Endometrial microvascular endothelial cells (primary cell): Measurements from ENCODE around the gene LCAT. TPM values are rescaled to one million over a fixed set of nuclear protein-coding genes. Genes with fewer than 3 reads are reported as not detected.
"Not testable (repeated sequence)": the region's sequence is repeated elsewhere in the genome, so short reads cannot be mapped to it uniquely, and the experiment has no call there.

Experiments used
- in situ Hi-C: cut with HindIII; loops from 2 replicates; pipeline ENCODE4 v1.10.0; 2017; ENCODE audit warnings: low sequenced_read_pairs, low pct_unique_long_range_greater_than_20kb; ENCODE audit errors: inconsistent ontology term
- total RNA-seq: library from RNA; depleted of rRNA; stranded (reverse); fragments of >200 nt; gene quantifications from one replicate; pipeline ENCODE4 v1.2.3, GENCODE V29; 2015; ENCODE audit errors: inconsistent ontology term

The LCAT gene
- total RNA-seq, 1 donor from 2014 or later = 5.1 TPM

- in situ Hi-C loops = no loop called here
Measured at GRCh38 chr16:67922221-67922620, 21.7 kb downstream of the LCAT start.

DNA sequence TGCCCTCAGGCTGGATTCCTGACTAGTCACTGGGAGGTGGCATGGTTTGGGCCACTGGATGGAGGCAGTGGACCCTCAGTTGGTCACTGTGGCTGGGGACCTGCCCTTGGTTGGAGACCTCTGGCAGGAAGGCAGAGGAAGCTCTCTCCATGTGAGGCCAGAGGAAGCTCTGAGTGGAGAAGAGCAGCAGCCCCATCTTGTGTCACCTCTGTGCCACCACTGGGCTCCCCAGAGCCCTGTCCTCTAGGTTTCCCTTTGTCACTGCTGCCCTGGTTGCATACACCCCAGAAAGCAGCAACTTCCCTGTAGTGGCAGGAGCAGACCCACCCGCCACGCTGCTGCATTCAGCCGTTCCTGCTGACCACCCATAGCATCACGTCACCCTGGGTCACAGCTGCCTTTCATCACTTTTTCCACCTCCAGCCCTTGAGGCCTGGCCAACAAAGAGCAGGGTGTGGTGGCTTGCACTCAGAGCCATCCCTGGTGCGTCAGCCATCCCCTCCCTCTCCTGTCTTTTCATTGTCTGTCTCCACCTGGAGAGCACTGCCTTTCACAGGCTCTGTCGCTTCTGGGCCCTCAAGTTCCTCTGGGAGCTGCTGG, 24.2 kb downstream of the LCAT start:
- in situ Hi-C loops = no loop called here

GRCh38 chr16:67917852-67918236, 26.1 kb downstream of the LCAT start:
- in situ Hi-C loops = no loop called here

DNA sequence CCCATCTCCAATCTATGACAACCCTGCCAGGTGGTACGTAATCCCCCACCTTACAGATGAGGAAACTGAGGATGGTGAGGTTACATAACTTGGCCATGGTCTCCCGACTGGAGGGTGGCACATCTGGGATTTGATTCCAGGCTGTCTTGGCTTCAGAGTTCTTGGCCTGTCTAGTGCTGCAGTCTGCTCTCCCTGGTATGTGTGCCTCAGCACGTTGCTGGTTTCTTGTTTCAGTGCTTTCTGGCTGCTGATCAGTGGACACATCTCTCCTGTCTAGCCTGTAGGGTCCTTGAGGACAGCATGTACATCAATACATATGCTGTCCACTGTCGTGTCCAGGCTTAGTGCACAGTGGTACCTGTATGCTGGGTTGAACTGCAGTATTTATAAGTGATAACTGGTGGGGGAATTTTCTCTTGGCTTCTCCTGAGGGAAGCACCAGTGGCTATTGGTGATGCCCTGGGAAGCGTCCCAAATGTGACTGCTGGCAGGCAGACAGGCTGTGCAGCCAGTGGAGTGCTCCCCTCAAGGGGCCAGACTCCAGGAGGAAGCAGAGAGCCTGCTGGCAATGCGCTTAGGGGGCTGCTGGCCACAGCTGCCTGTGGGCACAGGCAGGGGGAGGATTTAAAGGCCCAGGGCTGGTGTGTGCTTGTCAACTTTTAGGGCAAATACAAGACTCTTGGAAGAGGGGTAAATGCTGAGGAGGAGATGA, 26.6 kb downstream of the LCAT start:
- in situ Hi-C loops = no loop called here

- in situ Hi-C loops = no loop called here
Measured at GRCh38 chr16:67915831-67916723, 27.8 kb downstream of the LCAT start.

DNA sequence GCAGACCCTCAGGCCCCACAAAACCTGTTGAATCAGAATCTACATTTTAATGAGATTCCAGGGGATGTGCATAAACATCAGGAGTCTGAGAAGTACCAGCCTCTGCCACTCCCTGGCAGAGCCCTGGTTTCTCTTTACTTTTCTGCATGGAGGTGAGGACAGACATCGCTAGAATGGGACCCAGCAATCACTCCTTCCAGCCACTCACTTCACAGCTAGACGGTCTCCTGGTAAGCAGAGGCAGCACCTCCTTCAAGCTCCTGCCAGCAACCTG, 28.5 kb downstream of the LCAT start:
- in situ Hi-C loops = not testable (repeated sequence)

- in situ Hi-C loops = no loop called here
Measured at GRCh38 chr16:67914758-67915495, 29.0 kb downstream of the LCAT start.

DNA sequence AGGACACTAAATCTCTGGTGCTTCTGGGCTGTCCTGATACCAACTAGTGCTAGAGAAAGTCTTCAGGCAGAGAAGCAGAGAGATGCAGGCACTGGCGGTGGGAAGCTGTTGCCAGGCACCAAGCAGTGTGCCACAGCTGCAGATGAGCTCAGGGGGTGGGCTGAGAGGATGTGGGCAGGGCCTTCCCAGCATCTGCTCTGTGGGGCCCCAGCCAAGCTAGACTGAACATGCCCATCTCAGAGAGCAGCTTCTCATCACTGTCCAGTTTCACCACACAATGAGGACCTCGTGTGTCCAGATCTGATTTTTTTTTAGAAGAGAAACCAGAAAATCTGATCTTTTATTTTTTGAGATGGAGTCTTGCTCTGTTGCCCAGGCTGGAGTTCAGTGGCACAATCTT, 33.8 kb downstream of the LCAT start:
- in situ Hi-C loops = no loop called here

DNA sequence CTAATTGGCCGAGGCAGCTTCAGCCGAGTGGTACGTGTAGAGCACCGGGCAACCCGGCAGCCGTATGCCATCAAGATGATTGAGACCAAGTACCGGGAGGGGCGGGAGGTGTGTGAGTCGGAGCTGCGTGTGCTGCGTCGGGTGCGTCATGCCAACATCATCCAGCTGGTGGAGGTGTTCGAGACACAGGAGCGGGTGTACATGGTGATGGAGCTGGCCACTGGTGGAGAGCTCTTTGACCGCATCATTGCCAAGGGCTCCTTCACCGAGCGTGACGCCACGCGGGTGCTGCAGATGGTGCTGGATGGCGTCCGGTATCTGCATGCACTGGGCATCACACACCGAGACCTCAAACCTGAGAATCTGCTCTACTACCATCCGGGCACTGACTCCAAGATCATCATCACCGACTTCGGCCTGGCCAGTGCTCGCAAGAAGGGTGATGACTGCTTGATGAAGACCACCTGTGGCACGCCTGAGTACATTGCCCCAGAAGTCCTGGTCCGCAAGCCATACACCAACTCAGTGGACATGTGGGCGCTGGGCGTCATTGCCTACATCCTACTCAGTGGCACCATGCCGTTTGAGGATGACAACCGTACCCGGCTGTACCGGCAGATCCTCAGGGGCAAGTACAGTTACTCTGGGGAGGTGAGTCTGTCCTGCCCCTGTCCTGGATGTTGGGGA, 34.7 kb downstream of the LCAT start:
- in situ Hi-C loops = no loop called here

DNA sequence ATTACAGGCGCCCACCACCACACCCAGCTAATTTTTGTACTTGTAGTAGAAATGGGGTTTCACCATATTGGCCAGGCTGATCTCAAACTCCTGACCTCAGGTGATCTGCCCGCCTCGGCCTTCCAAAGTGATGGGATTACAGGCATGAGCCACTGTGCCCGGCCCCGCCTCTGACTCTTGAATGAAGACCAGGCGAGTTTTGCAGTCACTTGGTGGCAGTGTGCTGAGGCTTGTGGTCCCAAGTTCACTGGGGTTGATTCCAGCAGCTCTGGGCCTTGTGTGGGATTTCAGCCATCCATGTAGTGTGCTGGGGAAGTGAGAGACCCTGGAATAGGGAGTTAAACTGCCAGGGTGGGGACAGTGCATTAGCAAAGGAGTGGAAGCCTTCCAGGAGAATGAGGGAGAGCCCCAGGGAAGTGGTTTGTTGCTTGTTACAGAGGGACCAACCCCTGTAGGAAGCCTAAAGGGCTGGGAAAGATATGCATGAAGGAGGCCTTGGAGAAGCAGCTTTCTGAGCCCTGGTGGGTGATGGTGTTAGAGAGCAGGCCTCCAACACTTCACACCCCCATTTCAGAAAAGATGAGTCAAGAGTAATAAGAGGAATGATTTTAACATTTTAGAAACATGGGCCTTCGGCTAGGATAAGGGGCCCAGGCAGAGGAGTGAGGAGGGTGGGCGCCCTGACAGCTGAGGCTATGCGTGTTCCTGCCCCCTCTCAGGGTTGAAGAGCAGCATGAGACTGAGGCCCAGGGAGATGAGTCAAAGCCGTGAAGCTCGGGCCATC, 36.3 kb downstream of the LCAT start:
- in situ Hi-C loops = no loop called here

GRCh38 chr16:67902831-67903230, 41.1 kb downstream of the LCAT start:
- in situ Hi-C loops = no loop called here

GRCh38 chr16:67901734-67902133, 42.2 kb downstream of the LCAT start:
- in situ Hi-C loops = no loop called here

GRCh38 chr16:67897231-67897630, 46.7 kb downstream of the LCAT start:
- in situ Hi-C loops = loop anchor here (25.0 kb wide), 1 partner anchor 115 kb away; the partner anchor contains the start of genes DDX28, DPEP2NB and DUS2

DNA sequence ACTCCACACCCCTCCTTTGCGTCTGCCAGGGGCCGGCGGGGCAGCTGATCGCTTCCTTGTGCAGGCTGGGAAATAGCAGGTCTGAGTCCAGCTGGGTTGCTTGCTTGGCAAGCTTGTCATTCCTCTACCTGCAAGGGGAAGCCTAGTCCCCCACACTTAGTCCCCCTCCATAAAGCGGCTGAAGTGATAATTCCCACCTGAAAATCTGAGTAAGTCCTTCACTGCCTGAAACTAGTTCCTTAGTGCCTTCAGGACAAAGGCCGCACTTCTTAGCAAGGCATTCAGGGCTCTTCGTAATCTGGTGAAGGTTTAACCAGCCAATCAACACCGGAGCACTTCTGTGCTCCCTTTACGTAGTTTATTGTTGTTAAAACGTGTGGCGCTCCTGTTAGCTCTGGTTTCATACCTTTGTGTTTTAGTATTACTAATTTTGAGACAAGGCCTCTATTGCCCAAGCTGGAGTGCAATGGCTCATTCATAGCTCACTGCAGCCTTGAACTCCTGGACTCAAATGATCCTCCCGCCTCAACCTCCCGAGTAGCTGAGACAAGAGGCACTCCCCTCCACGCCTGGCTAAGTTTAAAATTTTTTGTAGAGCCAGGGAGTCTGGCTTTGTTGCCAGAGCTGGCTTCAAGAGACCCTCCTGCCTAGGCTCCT, 50.0 kb downstream of the LCAT start:
- in situ Hi-C loops = loop anchor here (25.0 kb wide), 1 partner anchor 118 kb away; the partner anchor contains the start of genes DDX28, DPEP2NB and DUS2

DNA sequence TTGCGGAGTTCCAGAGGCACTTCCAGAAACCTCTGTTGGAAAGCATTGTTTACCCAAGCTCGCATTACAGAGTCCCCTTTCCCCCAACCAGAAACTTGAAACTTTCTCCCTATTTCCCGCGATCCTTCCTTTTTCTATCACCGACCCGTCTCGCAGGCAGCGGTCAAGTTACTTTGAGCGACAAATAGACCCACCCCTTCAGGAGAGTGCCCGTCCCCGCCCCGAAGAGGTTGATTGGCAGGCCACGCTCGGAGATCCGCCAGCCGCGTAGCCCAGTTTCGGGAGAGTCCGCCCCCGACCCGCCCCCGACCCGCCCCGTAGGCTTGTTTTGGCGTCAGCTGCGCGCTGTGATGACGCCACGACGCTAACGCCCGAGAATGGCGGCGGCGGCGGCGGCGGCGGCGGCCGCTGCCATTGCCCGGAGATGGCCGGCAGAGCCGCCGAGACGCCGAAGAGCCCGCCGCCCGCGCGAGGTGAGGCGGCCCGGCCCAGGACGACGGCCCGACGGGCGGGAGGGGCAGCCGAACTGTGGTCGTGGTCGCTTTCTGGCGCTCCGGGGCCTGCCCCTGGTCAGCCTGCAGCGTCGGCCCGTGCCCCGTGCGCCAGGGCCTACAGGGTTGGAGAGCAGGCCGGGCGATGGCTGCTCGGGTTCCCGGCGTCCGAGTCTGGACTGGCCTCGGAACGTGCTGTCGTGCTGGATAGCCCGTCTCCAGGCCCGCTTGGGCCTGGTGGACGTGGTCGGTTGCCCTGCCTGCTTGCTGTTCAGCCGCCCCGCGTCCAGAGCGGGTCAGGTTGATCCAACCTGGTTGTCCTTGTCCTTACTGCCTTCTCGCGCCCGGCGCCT, 50.8 kb downstream of the LCAT start, which contains the start of gene PSKH1:
Gene PSKH1 (plus strand): TSS at position 356 of the 844 bp plus-strand sequence. CDS start 15,496 bp downstream, outside the sequence.
- in situ Hi-C loops = loop anchor here (25.0 kb wide), 1 partner anchor 119 kb away; the partner anchor contains the start of genes DDX28, DPEP2NB and DUS2

- in situ Hi-C loops = loop anchor here (25.0 kb wide), 1 partner anchor 120 kb away; the partner anchor contains the start of genes DDX28, DPEP2NB and DUS2
Measured at GRCh38 chr16:67892375-67892774, 51.5 kb downstream of the LCAT start.
